Measurements from ENCODE around the gene EEF1A2.

EEF1A2 gene

GRCh38 chr20:63466861-63467260, 32.0 kb downstream of the EEF1A2 start:
- DNase-seq = no peak

DNA sequence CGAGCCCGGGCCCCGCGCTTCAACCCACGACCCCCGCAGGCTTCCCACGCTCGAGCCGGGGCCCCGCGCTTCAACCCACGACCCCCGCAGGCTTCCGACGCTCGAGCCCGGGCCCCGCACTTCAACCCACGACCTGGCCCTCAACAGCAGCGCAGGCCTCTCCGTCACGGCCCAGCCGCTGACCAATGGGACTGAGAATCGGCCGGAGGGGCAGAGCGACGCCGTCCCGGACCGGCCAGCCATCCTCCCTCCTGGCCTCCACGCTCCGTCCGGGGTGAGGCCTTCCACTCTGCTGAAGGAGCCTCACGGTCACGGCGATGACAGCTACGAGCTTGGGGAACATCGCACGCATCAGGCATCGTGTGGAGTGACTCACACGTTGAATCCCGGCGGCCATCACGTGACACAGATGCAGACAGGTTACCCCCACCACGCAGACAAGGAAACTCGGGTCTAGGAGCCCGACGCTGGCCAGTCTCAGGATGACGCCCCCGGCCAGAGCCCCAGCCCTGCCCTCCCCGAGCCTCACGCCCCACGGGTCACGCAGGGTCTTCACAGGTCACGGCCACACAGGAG, 32.5 kb downstream of the EEF1A2 start:
- DNase-seq = no peak

GRCh38 chr20:63465380-63466249, 33.3 kb downstream of the EEF1A2 start:
- DNase-seq = no peak

DNA sequence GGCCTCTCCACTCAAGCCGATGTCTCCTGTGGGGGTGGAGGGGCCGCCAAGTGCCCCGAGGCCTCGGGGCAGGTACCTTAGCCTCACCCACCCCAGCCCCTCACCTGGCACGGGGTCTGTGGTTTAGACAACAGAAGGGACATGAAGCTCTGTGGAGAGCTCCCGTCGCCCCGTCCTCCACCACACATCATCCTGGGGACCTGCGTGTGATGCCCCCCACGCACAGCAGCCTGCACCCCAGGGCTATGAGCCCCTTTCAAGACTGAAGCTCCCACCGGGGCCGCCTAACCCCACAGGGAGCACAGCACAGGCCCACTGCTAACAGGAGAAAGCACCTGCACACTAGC, 34.6 kb downstream of the EEF1A2 start:
- DNase-seq = no peak

GRCh38 chr20:63463400-63464288, 35.2 kb downstream of the EEF1A2 start:
- DNase-seq = no peak

DNA sequence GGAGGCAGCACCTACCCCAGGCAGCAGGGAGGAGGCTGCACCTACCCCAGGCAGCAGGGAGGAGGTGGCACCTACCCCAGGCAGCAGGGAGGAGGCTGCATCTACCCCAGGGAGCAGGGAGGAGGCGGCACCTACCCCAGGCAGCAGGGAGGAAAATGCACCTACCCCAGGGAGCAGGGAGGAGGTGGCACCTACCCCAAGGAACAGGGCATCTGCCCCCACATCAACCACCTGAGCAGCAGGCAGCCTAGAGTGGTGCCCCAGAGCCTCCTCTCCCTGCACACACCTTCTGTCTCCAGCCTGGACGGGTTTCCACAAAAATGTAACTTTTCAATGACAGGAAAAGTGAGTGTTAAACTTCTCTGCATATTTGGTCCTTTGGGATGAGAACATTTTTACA, 36.6 kb downstream of the EEF1A2 start:
- DNase-seq = no peak

DNA sequence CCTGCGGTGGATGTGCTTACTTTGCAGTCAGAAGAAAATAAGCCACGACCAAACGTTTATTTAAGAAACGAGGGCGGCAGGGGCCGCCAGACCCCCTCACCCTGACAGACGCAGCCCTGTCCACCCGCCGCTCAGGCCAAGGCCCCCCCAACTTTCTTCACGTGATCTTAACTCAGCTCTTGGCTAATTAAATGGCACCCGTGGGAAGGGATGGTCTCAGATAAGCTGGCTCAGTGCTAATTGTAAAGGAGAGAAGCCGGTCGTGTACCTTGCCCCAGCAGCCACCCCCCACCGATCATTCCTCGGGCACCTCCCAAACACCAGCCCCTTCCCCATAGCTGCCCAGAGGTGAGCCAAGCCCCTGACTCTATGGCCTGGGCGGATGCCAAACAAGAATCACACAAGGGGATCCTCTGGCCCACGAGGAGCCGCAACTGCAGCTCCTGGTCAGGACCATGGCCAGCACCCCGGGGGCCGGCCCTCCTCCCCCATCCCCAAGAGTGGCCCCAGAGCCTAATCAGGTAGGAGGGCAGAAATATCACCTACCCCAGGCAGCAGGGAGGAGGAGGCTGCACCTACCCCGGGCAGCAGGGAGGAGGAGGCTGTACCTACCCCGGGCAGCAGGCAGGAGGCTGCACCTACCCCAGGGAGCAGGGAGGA, 37.6 kb downstream of the EEF1A2 start:
- no peak for DNase-seq

GRCh38 chr20:63459070-63459380, 39.9 kb downstream of the EEF1A2 start:
- DNase-seq = no peak

GRCh38 chr20:63458170-63459069, 40.5 kb downstream of the EEF1A2 start:
- no peak for DNase-seq

DNA sequence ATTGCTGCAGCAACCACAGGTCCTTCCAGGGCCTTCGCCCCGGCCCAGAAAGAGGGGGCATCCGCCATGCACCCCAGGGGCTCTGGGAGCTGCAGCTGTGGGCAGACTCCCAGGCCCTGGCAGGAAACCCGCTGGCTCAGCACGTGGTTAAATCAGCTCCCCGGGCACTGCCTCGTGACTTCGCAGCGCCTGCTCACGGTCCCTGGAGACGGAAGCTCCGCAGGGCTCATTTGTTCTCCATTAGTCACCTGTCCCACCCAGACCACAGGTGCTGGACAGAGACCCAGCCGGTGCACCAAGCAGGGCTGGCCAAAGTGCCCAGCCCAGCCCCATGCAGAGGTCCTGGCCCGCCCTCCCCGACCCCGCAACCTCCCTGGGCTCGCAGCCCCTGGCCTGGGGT, 41.1 kb downstream of the EEF1A2 start:
- DNase-seq = peak; percentile 83

GRCh38 chr20:63456429-63457284, 42.2 kb downstream of the EEF1A2 start:
- DNase-seq = no peak

- DNase-seq = no peak
Observed at GRCh38 chr20:63455568-63455859, 43.4 kb downstream of the EEF1A2 start.

- peak; percentile 31 for DNase-seq
Observed at GRCh38 chr20:63454731-63455567, 43.9 kb downstream of the EEF1A2 start.

DNA sequence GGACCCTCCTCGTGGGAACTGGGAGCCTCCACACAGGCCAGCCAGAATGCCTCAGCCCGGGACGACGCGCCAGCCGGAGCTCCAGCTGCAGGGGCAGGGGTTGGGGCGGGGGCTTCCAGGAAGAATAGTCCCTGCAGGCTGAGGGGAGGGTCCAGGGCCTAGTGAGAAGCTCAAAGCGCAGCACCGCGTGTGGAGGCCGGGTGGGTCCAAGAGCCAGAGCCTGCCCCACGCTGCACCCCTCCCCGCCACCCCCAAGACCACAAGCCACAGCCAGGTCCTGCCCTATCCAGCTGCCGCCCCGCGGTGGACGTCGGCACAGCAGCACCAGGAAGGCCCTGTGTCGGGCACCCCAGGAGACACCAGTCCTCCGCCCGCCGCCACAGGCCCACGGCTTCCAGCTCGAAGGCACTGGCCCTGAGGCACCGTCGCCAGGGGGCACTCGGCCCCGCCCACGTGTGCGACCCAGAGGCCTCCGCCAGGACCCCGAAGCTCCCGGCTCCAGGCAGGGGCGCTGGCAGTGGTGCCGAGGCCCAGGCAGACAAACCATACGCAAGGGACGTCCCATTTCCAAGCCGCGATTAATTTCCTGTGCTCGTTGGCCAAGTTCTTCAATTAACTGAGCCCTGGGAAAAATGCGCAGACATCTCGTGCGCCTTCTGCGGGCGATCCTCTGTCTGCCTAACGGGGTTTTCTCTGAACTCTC, 45.9 kb downstream of the EEF1A2 start:
- no peak for DNase-seq

GRCh38 chr20:63452341-63452740, 46.5 kb downstream of the EEF1A2 start:
- no peak for DNase-seq

GRCh38 chr20:63451821-63452220, 47.1 kb downstream of the EEF1A2 start:
- DNase-seq = no peak

DNA sequence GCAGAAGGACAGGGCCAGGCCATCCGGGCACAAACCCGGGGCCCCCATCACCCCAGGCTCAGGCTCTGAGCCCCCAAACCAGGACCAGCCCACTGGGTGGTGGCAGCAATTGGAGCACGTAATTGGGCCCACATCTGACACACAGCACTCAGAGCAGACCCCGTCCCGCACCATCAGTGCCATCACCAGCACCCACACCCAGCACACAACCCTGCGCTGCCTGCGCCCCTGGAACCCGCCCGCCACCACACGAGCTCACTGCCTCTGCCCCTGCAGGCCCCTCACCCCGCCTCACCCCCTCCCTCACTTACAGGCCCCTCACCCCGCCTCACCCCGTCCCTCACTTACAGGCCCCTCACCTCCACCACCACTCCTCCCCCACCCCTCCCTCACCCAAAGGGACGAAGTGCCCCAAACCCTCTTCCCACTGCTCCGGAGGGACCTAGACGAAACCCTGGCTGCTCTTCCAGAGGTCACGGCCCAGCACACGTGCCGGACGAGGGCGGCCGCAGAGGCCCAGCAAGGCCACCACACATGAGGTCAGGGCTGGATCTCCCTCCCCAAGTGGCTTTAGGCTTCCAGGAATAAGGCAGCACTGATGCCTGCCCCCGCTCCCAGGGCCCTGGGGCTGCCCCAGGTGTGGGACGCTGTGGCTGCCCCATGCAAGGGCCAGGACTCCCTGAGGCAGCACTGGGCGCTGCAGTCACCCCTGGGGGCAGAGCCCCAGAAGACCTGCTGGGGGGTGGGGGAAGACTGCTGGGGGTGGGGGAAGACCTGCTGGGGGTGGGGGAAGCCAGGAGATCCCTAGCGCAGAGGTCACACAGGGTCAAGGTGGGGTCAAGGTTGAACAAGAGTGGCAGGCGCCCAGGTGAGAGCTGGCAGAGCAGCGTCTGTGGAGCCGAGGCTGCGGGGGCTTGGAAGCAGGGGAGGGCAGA, 48.8 kb downstream of the EEF1A2 start:
- no peak for DNase-seq

GRCh38 chr20:63449025-63449424, 49.9 kb downstream of the EEF1A2 start:
- DNase-seq = no peak

DNA sequence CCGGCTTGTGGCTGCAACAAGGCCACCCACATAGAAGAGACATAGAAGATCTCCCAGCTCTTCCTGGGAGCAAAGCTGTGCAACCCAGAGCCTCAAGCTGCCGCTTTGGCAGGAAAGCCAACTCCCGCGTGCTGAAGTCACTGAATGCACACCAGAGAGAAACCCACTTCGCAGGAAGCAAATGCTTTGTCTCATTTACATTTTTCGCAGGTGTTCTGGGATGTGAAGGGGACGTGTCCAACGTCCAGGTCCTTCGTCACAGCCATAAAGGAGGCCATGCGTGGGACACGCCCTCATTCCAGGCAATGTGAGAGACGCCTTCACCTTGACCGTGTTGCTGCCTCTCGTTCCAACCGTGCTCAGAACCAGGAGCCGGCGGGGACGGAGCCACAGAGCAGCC, 50.9 kb downstream of the EEF1A2 start:
- no peak for DNase-seq
